Stimulated activated CD4-positive, alpha-beta T cell treated with anti-CD3 and anti-CD28 coated beads, Interleukin-15, amount 100 ng/mL, for 48 hours (primary cell): Measurements from ENCODE around the gene SYMPK.

Experiments
- DNase-seq, 2 donors: peaks; one replicate each; pipeline ENCODE4 v3.0.0-alpha.2; 2020; ENCODE audit warnings: low read depth in 2 of 2

The SYMPK gene

DNA sequence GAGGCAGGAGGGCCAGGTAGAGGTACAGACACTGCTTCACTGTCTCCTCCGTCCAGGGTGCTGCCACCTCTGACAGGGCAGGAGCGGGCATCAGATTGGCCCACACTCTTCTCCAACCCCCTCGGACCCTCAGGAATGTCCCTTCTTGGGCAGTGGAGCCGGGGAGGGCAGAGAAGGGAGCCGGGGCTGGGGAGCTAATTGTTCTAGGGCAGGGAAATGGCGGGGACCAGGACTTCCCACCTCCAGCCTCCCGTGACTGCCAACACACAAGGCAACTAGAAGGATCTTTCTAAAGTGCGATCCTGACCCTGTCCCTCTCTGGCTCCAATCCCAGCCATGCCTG lies 37.7 kb downstream of the SYMPK start:
- DNase-seq: no peak

DNA sequence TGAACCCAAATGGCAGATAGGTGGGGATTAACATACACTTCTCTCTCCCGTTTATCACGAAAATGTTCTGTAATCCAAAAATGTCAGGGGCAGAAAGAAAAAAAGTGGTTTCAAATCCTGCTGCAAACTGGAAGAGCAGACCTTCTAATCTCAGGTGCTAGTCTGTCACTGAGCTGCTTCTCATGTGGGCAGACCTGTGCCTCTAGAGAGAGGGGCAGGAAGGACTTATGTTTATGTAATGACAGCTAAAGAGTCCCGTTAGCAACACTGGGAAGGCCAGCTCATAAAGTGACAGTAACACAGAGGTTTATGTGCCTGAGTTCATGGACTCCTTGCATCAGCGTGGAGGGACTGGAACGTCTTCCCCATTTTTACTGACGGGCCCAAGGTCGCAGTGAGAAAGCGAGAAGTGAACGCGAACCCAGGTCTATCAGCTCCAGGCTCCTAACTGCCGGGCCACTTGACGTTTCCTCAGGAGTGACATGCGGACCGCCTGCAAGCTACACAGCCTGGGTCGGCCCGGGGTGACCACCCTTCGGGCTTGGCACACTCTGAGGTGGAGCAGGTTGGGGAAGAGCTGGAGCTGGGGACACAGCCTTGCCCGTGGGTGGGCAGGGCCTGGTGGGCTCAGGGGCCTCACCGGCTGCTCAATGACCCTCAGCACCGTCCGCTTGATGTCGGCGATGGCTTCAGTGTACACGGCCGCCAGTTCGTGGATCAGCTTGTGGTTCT lies 38.2 kb downstream of the SYMPK start:
- DNase-seq: no peak

DNA sequence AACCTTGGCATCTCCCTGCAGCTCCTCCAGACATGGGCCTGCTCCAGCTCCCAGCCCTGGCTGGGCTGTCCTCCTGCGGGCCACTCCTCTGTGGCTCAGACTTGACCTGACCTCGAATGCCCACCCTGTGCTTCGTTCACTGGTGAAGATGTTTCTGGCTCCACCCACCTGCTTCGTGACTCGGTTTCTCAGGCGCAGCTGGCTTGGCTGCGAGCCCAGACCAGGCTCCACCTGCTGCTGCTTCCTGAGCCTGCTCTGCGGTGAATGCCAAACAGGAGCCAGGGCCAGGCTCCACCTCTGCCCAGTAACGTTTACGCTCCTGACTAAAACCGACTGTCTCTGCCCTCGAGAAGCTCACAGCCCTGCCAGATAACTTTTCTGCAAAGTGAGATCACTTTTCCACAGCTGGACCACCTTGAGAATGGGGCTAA lies 38.9 kb downstream of the SYMPK start:
- no peak for DNase-seq

DNA sequence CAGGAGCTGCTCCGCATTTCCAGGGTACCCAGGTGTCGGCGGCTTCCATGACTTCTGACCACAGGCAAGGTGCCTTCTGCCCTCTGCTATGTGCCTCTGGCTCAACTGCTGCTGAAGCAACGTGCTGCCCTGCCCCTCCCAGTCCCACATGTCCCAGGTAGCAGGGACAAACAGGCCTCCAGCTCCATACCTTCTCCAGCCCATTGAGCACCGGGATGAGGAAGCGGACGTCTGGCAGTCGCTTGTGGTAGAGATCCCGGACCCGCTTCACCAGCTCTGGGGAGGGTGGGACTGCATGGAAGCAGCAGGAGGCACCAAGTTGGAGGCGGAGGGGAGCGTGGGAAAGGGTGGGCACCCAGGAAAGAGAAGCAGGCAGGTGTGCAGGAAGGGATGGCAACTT lies 39.8 kb downstream of the SYMPK start:
- no peak for DNase-seq

DNA sequence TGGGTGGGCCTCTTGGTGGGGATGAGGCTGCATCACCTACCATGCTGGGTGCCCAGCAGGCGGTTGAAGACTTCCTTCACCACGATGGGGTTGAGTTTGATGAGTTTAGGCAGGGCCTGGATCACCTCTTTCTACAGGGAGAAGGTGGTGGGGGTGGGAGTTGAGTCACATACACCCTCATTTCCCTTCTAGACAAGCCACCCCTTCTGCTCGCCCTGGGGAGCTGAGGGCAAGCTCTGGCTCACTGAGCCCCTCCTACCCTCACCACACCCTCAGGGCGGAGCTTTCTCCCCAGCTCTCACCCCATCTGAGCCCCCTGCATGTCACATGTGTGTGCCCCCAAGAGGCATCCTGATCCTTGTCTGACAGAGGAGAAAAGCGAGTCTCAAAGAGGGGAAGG lies 40.2 kb downstream of the SYMPK start:
- DNase-seq: no peak

DNA sequence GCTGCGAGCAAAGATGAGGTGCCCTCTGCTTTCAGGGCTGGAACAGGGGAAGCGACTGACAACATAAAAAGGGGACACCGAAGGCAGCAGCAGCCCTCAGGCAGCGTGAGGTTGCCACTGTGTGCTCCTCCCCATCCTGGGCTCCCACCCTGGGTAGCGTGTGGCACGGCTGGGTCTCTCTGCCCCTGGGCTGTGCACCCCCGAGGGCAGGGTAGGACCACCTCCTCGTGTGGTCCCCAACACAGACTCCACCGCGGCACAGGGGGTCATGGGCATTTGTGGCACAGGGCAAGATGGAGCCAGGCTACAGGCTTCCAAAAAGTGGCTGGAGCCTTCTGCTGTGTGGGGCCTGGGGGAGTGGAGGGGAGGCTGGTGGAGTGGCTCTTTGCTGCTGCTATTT lies 41.4 kb downstream of the SYMPK start:
- DNase-seq: no peak

DNA sequence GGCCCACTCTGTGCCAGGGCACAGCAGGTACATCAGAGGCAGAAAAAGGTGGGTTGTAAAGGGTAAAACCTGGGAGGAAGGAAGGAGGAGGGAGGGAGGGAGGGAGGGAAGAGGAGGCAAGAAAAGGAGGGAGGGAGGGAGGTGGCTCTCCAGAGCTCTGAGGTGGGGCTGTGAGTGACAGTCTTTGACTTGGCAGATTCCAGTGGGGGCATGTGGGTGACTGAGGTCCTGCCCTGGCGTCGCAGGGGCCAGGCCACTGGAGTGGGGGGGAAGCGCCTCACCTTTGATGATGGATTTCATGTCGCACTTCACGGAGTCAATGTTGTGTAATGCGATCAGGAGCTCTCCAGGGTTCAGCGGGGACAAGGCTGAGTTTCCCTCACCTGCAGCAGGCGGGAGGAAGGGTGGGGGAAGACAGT lies 41.8 kb downstream of the SYMPK start:
- DNase-seq: no peak

DNA sequence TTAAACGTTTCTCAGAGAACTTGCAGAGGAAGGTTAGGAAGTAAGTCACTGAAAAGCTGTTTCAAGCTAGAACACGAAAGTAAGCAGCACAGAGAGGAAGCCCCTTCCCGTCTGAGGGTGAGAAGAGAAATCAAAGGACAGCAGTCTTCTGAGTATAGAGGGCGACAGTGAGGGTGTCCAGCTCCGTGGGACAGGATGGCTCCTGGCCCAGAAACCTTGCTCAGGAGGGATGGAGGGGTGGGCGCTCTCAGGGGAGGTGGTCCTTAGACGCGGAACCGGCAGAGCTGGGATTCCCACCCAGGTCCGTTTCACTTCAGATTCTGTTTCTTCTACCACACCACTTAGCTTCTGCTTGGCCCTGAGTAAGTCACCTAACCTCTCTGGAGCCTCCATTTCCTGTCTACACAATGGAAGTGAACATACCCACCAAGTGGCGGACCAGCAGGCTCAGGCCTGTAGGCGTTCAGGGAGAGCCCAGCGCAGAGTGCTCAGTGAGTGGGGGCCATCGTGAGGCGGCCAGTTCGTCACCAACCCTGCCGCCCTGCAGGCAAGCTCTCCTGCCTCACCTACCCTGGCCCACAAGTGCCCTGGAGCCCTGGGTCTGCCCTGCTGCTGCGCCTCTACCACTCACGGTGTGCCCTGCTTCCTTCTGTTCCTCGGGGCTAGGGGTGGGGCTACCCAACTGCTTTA lies 42.4 kb downstream of the SYMPK start:
- no peak for DNase-seq

DNA sequence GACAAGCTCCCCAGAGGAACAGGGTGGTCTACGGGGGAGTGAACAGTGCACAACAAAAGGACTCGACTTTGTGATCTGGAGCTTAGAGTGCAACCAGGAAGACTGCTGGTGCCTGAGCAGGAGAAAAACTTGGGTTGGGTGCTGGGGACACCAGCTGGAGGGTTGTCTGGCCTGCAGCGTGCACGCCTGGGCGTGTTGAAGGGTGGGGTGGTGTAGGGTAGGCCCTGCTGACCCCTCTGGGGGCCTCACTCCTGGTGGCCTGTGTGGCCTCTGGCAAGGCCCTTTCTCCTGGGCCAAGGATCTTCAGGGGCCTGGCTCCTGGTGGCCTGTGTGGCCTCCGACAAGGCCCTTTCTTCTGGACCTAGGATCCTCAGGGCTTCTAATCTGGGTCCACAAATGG lies 43.2 kb downstream of the SYMPK start:
- DNase-seq: no peak

DNA sequence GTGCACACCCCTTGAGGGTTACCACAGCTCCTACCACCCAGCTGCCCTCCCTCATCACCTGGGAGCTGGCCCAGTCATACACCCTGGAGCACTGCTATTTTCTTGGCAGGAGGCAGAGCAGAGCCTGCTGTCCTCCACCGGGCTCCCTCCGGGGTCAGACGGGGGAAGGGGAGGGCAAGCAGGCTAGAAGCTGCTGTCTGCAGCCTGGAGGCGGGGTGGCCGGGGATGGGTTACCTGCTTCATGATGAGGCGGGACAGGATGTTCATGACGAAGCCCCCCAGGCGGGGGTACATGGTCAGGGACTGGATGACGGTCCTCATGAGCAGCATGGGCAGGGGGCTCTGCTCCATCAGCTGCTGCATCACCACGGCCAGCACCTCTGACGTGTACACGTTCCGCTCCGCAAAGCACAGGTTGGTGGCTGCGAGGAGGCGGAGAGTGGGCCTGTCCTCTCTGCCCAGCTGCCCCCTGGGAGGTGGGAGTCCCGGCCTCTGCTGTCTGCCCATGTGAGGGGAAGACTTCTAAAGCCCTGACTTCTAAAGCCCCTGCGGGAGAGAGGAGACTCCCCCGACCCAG lies 45.1 kb downstream of the SYMPK start:
- no peak for DNase-seq

DNA sequence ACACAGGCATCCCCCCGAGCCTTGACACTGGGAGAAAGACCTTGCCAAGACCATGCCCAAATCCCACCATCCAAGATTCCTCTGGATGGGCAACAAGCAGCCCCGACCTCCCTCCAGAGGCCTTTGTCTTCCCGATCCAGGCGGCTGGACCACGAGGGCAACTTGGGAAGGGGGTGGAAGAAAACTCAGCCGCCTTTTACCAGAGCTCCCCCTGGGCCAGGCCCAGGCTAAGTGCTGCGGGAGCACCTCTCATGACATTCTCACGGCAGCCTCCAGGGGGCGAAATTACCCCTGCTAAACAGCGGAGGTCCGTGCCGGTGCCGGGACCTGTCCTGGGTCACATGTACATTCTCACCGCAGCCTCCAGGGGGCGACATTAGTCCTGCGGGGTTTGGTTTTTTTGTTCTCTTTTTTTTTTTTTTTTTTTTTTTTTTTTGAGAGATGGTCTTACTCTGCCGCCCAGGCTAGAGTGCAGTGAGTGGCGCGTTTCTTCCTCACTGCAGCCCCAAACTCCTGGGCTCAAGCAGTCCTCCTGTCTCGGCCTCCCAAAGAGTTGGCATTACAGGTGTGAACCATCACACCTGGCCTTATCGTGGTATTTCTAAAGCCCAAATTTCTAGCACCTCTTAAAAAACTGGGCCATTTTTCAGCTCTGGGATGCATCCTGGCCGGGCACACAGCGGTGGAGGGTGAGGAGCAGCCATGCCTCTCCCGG lies 45.8 kb downstream of the SYMPK start:
- DNase-seq: peak; percentile 94

DNA sequence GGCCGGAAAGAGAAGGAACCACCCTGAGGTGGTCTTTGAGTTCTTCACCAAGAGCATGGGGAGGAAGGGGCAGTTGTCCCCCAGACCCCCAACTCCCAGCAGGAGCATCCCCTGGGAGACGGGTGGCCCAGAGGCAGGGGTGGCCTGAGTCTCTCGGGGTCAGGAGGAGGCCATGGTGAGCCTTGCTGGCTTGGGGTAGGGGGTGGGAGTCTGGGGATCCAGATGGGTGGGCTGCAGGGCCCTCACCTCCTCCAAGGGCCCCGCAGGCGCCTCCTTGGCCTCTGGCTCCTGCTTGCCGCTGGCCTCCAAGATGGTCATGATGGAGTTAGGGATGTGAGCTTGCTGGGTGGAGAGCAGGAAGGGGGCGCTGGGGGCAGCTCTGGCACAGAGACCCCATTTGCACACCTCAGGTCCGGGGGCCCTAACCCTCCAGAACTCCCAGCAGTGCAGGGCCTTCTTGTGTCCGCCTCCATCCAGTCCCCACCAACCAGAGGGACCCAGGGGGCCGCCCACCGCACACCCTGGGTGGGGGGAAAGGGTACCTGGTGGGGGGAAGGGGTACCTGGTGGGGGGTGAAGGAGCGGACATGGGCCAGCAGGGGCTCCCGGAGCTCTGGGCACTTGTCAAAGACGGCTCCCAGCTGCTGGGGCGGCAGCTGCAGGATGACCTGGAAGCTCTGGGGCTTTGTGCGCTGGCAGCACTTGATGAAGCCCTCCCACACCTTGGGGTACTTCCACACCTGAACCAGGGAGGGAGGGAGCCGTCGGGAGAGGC lies 46.5 kb downstream of the SYMPK start:
- no peak for DNase-seq

DNA sequence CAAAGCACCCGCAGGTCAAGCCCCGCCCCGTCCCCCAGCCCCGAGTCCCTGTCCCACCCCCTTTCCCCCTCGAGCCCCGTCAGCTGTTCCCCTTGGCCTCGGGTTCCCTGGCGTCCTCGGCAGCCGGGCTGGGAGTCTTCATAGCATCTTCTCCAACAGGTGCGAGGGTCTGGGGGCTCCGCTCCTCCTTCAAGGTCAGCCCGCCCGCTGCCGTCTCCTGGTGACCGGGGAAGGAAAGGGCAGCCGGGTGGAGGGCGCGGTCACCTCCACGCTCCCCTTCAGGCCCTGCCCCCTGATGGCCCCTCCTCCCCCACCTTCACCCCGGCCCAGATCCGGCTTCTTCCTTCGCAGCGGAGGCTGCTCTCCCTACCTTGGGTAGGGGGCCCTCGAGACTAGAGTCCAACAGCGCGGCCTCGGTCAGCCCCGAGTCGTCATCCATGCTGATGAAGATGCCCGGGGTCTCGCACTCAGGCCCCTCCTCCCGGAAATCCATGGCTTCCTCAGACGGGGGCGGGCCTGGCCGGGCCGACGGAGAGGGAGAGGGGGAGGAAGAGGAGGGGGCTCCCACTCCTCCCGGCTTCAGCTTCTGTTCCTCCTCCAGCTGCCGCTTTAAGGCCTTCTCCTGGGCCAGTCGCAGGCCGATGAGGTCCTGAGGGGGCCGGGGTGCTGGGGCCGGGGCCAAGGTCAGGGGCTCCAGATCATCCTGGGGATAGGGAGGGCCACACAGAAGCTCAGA lies 47.3 kb downstream of the SYMPK start:
- DNase-seq: no peak

DNA sequence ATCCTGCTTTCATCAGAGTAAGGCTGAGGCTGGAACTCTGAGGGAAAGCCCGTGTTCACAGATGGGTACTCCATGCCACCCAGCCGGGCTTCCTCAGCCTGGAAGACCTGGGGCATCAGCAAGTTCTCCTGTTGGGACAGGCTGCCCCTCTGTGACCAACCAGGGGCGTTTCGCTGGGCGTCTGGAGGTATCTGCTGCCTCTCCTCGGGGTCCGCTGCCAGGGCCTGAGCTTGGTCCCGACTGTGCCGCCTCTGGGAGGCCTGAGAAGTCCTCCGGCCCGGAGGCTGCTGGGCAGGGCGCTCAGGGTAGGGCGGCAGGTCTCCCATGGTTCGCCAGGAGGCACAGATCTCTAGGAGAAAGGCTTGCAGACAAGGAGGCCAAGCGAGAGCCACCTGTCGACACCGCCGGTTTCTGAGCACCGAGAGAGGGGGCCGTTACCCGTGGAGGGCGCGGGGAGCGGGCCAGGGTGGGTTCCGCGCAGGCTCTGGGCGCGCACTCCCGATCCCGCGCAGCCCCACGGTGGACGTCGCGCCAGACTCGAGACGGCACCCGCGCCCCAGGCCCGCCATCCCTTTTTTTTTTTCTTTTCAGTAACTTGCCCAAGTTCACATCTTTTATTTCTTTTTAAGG lies 48.0 kb downstream of the SYMPK start, which contains the start of gene RSPH6A:
Gene RSPH6A, minus strand, starts transcription at position 458 of the 630 bp plus-strand sequence. Its CDS starts 132 bp downstream, at position 326.
- DNase-seq: no peak

DNA sequence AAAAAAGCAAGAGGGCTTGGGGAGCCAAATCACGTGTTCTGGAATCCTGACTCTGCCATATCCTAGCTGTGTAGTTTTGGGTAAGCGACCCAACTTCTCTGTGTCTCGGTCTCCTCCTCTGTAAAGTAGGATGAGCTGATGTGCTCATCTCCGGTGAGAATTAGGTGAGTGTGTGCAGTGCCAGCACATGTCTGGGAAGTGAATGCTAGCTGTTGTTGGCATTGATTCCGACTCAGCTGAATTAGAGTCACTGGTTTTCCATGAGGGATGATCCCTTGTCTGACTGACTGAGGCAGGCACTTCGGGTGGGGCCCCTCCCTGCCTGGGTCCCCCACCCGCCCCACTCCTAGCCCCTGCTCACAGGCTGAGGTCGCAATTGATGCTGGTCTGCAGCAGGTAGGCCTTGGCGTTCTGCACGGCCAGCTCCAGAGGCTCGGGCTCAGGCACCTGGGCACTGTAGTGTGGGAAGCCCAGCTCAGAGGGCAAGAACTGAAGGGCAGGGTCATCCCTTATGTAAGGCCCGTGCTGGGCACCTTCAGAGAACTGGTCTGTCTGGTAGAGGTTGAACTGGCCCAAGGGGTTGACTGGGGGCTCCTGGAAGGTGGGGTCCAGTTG lies 48.7 kb downstream of the SYMPK start:
- DNase-seq: no peak

DNA sequence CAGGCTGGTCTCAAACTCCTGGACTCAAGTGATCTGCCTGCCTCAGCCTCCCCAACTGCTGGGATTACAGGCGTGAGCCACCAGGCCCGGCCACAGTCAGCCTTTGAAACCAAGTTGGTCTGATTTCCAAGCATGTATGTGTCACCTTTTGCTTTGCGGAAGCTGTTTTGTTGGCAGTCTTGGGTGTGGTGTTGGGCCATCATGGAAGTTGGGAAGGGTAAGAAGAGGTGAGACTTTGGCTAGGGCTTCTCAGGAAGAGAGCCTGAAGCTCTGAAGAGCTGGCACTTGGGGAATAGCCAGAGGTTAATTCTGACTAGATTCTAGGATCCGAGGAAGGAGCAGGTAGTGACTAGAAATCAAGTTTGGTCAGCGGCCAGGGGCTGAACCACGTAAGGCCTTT lies 50.6 kb downstream of the SYMPK start:
- no peak for DNase-seq

DNA sequence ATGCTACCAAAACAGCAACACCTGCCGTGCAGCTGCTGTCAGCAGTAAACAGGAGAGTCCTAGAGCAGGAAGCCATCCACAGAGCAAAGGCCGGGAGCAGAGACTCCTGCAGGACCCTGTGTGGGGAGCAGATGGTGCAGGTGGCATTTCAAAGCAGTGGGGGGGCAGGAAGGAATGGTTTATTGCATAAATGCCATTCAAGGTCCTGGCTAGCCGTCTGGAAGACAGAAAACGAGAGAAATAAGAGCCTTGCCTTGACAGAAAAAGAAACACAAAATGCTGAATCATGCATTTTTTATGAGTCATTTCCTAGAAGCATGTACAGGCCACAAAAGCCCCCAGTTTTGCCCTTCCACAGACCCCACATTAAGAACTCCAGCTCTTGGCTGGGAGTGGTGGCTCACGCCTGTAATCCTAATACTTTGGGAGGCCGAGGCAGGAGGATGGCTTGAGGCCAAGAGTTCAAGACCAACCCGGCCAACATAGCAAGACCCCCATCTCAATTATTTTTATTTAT lies 53.2 kb downstream of the SYMPK start:
- no peak for DNase-seq

DNA sequence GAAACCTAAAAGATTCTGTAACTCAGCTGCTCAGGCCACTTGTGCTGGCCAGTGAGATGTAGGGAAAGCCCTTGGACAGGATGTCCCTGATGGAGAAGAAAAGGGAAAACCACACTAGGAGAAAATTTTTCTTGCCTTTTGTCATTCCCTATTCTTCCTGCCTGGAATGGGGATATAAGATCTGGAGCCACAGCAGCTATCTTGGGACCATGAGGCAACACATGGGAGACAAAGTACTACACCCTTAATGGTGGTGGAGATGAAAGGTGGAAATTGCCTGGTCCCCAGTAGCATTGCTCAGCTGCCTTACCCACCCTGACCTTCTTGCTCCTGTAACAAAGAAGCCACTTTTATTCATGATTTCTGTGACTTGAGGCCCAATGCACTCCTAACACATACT lies 57.2 kb downstream of the SYMPK start:
- DNase-seq: no peak

DNA sequence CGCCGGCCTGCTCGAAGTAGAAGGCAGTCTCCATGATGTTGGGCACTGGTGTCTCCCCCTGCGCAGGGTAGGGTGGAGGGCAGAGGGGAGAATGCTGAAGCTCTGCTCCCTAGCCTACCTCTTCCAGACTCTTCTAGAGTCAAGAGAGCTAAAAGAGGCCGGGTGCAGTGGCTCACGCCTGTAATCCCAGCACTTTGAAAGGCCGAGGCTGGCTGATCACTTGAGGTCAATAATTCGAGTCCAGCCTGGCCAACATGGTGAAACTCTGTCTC lies 58.1 kb downstream of the SYMPK start:
- DNase-seq: no peak
